HG02571 (cell line): ENCODE data around the gene BTF3L4.
"Not testable (repeated sequence)": the region's sequence is repeated elsewhere in the genome, so short reads cannot be mapped to it uniquely, and the experiment has no call there.

Experiments used
- ATAC-seq: cut with Tn5 transposase; IDR thresholded peaks from one replicate; pipeline ENCODE4 v1.9.1; 2021; ENCODE audit warnings: mild to moderate bottlenecking, moderate library complexity; ENCODE audit not compliant: unreplicated experiment

The BTF3L4 gene

DNA sequence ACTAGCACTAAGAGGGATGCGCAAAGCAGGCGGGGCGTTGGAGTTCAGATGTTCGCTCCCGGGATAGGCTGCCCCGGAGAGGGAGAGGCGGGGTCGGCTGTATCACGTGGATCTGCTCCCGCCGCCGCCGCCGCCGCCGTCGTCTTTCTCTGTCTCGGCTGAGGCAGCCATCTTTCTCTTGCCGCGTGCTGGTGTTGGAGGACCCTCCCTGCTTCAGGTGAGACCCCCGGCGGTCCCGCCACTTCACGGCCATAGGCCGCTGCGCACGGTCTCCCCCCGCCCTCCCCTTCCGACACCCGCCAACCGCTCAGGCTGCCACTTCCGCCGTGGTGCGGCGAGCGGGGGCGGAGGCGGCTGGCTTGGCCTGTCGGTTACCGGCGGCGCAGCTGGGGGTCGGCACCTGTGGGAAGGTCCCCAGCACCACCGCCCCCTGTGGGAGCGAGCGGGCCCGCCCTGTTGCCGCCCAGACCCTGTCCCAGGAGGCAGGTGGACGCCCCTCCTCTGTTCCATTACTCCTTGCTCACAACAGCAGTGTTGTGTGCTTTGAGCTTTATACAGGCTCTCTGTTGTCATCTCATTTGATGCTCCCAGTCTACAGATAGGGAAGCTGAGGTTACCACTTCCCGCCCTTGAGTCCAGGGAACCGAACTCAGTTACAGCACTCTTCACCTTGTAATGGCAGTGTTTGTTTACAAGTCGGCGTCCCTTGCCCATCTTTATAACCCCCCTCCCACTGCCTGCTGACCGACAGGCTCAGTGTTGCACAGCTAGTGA, at the start of gene BTF3L4:
Gene BTF3L4, plus strand, starts transcription at position 133 of the 774 bp plus-strand sequence. CDS start 3,553 bp downstream, outside the sequence.
- peak; percentile 86 for ATAC-seq

DNA sequence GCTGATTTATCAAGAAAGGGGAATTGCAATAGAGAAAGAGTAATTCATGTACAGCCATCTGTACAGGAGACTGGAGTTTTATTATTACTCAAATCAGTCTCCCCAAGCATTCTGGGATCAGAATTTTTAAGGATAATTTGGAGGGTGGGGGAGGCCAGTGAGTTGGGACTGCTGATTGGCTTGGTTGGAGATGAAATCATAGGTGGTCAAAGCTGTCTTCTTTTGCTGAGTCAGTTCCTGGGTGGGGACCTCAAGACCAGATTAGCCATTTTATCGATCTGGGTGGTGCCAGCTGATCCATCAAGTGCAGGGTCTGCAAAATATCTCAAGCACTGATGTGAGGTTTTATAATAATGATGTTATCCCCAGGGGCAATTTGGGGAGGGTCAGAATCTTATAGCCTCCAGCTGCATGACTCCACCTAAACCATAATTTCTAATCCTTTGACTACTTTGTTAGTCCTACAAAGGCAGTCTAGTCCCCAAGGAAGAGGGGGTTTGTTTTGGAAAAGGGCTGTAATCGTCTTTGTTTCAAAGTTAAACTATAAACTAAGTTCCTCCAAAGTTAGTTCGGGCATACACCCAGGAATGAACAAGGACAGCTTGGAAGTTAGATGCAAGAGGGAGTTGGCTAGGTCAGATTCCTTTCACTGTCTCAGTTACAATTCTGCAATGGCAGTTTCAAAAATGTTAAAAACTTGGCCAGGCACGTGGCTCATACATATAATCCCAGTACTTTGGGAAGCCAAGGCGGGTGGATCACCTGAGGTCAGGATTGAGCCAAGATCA, 48.7 kb upstream of the BTF3L4 start:
- no peak for ATAC-seq

DNA sequence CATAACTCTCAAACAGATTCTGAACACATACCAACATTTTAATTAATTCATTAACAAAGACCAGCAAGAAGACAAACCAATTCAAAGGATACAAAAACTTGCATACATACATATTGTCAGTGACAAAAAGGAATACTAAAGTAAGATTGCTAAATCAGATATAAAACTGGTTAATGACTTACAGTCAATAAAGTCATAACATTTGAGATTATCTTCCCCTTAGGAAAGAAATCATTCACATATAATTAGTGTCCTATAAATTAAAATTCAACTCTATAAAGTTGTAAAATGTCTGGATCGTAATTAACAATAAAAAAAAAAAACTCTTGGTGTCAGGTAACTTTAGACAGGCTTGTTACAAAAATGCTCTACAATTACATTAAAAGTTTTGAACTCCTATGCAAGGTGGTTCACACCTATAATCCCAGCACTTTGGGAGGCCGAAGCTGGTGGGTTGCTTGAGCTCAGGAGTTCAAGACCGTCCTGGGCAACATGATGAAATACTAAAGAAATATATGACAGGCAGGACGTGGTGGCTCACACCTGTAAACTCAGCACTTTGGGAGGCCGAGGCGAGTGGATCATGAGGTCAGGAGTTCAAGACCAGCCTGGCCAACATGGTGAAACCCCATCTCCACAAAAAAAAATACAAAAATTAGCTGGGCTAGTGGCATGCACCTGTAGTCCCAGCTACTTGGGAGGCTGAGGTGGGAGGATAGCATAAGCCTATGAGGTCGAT, 47.9 kb upstream of the BTF3L4 start:
- ATAC-seq, result no peak

DNA sequence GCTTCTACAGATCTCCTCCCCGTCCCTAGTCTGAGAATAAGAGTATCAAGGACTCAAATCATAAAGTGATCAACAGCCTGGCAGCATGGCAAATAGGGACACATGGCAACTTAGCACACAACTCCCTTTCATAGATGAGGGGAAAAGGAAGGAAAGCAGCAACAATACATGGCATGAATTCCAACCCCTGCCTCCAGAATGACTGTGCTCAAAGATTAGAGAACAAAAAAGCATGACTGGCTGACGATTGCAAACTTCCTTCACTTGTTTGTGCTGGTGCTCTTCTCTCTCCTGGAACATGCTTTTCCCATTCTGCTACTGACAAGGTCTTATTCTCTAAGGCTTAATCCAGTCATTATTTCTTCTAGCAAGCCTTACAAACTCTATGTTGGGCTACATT, 34.0 kb upstream of the BTF3L4 start:
- ATAC-seq, result no peak

DNA sequence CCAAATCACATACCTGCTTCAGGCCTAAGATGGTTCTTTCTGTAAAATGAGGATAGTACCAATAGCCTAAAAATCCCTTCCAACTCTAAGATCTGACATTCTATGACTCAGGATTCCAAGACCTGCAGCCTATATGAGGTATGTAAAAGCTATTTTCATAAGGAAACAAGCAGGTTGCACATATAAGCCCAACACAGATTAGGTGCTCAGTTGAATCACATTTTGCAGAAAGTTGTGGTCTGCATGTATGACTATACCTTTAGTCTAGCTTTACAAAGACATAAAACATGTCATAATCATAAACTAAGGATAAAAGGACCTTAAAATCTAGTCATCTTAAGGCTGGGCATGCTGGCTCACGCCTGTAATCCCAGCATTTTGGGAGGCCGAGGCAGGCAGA, 29.8 kb upstream of the BTF3L4 start:
- no peak for ATAC-seq

DNA sequence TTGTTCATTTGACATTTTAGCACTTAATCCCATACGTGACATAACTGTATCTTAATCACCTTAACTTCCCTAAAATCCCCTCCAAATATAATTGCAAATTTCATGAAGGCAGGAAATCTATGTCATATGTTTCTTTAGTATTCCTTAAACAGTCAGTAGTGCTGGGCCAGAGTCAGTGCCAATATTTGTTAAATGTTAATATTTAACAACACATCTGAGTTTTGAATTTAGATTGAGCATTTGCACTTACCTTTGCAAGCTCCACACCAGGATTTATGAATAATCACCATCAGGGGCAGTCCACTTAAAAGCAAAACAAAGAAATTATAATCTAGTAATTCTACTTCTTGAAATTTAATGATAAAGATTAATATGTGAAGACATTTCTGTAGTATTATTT, 27.8 kb upstream of the BTF3L4 start:
- no peak for ATAC-seq

DNA sequence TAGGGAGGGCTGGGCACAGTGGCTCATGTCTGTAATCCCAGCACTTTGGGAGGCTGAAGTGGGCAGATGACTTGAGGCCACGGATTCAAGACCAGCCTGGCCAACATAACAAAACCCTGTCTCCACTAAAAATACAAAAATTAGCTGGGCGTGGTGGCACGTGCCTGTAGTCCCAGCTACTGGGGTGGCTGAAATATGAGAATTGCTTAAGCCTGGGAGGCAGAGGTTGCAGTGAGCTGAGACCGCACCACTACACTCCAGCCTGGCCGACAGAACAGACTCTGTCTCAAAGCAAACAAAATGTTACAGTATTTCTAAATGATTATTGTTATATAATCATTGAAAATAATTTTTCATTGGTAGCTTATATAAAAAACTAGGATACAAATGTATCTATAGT, 27.3 kb upstream of the BTF3L4 start:
- ATAC-seq, result not testable (repeated sequence)

DNA sequence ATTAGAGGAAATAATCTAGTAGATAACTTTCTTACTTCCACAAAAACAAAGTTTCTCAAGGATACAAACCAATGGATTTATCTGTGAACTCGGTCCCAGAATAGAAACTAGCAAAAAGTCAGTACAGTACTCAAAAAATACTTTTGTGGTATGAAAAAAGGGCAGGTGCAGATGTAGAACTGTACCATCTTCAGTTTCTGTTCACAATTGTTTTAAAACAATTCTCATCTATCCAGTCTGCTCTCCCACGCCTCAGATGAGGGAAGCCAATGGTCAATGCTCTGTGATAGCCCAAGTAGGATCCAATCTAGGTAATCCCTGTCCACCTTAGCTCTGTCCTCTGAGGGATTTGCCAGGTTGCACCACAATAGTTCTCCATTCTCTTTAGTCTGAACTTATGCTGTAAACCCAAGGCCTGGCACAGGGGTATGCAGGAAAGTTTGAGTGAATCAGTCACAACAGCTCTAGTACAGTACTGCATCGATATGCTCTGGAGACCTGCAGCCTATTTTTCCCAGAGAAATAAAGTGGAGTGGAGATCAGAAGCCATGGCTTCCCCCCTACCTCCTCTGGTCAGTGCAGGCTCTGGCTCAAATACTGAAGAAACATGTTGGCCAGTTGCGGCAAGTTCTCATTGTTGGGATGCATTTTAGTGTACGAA, 23.8 kb upstream of the BTF3L4 start:
- peak; percentile 33 for ATAC-seq

DNA sequence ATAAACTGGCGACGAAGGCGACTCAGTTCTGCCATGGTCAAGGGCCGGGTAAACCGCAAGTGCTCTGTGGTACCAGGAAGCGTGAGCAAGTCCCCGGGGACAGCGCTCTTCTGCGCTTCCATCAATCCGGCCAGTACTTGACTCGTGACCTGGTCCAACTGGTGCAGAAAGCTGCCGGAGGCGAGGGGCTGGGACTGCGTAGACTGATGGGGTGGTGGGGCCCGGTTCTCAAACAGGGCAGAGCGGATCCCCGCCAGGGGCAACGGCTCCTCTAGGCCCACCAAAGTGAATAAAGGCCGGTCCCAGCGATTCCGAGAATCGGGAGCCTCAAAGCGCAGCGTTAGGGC, 23.3 kb upstream of the BTF3L4 start:
- ATAC-seq, result peak; percentile 51

DNA sequence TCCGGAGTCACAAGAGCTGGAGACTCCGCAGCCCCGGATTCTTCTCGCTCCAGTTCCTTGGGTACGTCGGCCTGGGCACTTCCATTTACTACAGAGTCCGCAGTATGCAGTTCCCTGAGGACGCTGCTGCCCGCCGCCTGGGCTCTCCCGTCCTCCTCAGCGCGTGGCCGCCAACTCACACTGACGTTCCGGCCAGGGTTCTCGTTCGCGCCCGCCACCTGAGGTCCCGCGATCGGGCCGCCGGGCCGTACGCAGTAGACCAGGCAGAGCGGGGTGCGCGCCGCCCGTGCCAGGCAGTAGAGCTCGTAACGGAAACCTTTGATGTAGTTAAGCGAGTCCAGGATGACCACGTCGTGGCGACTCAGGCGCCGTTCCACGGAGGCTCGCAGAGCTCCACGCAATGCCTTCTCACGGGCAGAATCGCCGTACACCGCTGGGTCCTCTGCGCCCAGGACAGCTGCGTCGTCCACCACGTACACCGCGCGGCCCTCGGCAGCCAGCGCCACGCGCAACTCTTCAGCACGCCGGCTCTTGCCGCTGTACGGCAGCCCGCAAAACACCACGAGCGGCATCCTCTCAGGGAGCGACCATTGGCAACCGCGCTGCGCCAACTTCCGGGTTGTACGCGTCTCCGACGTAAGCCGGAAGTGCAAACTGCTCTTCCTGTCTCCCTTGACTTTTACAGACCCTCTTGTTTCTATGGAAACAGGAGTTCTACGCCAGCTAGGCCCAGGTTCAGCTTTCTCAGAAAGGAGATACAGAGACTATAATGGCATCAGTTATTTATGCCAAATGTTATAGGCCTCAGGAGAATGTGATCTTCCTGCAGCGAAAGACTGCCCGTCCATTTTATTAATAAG, 22.7 kb upstream of the BTF3L4 start, which contains the start of gene KTI12:
Gene KTI12, minus strand, starts transcription at position 621 of the 860 bp plus-strand sequence. Its CDS starts 49 bp downstream, at position 572.
- ATAC-seq, result peak; percentile 74

DNA sequence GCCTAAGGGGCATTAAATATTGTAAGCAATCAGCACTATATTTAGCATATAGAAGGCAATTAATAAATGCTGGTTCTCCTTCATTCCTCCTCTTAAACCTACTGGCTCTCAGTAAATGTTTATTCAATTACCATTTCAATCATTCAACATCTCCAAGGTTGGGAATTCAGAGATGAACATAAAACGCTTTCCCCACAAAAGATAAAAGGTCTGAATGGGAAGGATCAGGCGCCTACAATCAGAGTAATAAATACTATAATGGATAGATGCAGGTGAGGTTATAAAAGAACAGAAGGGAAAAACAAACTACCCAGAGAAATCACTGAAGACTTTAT, 22.1 kb upstream of the BTF3L4 start:
- ATAC-seq, result no peak

DNA sequence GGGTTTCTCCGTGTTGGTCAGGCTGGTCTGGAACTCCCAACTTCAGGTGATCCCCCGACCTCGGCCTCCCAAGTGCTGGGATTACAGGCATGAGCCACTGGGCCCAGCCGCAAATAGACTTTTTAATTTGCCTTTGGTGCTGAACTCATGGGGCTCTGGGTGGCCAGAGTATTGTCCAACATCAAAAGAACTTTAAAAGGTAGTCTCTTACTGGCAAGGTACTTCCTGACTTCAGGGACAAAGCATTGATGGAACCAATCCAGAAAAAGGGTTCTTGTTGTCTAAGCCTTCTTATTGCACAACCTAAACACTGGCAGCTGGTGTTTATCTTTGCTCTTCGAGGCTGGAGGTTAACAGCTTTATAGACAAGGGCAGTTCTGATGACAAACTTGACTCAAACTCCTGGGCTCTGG, 18.7 kb upstream of the BTF3L4 start:
- no peak for ATAC-seq

DNA sequence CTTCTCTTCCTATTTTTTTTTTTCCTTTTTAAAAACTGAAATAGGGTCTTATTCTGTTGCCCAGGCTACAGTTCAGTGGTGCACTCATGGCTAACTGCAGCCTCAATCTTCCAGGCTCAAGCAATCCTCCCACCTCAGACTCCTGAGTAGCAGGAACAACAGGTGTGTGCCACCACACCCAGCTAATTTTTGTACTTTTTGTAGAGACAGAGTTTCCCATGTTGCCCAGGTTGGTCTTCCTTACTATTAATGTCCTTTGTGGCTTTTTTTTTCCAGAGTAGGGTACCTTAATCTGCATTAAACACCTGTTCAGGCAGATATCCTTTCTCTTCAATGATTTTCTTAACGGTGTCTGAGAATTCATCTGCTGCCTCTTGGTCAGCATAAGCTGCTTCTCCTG, 18.2 kb upstream of the BTF3L4 start:
- ATAC-seq, result no peak

DNA sequence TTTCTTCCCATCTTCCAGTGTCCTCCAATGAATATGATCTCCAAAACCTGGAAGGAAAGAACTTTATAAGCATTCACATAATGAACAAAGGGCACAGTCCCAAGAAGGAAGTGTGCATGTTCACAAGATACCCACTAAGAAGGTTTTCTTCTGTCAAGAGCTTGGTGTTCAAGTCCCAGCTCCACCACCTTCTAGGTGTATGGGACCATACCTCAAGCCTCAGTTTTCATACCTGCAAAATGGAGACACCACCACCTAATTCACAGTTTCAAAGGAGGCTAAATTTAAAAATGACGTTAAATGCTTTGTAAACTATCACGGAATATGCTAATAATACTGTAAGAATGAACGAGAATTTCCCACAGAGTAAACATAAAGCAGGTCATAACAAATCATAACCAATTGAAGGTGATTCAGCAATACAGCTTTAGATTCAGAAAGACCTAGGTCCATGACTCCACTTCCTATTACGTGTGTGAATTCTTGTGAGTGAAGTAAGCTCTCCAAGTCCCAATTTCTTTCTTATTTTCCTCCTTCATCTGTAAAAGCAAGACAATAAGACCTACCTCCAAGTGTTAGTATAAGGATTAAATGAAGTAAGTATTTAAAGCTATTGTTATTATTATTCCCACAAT, 14.4 kb upstream of the BTF3L4 start:
- no peak for ATAC-seq

DNA sequence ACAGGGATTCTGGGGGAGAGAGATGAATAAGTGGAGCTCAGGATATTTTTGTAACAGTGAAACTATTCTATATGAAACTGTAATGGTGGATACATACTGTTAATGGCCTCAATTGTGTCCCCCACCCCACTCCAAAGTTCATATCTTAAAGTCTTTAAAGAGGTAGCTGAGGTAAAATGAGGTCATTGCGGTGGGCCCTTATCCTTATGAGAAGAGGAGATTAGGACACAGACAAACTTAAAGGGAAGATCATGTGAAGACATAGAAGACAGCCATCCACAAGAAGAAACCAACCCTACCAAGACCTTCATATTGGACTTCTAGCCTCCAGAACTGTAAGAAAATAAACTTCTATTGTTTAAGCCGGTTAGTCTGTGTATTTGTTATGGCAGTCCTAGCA, 10.9 kb upstream of the BTF3L4 start:
- ATAC-seq, result no peak

DNA sequence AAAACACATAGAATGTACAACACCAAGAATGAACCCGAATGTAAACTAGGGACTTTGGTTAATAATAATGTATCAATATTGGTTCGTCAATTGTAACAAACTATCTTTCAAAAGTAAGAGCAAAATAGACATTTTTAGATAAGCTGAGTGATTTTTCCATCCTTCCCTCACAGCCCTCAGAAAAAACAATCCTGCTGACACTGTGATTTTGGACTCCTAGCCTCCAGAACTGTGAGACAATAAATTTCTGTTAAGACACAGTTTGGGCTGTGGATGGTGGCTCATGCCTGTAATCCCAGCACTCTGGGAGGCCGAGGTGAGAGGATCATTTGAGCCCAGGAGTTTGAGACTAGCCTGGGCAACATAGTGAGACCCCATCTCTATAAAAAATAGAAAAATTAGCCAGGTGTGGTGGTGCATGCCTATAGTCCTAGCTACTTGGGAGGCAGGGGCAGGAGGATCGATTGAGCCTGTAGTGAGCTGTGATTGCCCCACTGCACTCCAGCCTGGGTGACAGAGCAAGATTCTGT, 10.4 kb upstream of the BTF3L4 start:
- not testable (repeated sequence) for ATAC-seq

DNA sequence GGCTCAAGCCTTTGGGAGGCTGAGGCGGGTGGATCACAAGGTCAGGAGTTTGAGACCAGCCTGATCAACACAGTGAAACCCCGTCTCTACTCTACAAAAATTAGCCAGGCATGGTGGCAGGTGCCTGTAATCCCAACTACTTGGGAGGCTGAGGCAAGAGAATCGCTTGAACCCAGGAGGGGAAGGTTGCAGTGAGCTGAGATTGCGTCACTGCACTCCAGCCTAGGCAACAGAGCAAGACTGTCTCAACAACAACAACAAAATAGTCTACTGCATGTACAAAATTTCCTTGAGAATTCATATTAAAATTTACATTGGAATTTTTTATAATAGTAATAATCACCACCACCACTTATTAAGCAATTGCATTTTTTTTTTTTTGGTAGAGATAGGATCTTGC, 6.8 kb upstream of the BTF3L4 start:
- ATAC-seq, result not testable (repeated sequence)

DNA sequence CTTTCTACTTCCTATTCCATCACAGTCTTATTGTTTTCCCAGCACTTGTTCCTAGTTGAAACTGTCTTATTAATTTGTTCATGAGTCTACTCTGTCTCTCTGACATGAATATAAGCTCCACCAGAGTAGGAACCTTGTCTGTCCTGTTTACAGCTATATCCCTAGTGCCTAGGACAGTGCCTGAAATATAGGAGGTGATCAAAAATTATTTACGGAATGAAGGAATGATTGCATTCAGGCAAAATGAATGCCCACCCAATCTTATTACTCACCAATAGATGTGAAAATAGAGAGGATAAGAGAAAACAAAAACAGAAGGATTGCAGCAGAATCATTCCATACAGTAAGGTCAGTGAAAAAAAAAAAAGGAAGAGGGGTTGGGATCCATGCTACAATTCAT, 2.2 kb upstream of the BTF3L4 start:
- no peak for ATAC-seq

DNA sequence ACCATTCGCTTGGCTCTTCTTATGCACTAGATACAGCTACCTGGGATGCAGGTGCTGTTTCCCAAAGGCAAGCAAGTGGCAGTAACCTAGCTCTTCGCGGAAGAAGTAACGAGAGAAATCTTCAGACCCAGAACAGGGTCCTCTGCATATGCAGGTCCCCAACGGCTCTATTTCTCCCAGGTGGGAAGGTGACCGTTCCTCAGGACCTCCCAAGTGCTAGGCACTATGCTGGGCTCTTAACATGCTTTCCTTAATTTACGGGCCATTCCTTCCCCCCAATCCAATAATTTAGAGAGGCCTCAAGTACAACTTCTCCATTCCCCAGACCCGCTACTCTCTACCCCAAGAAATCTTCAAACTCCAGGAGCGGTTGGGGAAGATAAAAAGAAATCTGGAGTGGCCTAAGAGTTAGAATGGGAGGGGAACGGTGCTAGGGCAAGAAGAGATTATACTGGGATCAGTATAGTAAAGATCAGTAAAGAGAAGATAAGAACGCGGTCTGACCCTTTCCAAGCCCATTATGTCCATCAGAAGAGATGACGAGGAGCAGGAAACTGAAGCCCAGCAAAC, 1.5 kb upstream of the BTF3L4 start:
- ATAC-seq, result no peak
